ENCODE results near the gene GIGYF1. TPM values are rescaled to one million over a fixed set of nuclear protein-coding genes. Genes with fewer than 3 reads are reported as not detected.

The GIGYF1 gene
- total and polyA plus RNA-seq, 7 donors, result 3.5 to 47.1 (median 26.5) TPM

GRCh38 chr7:100691676-100692577, 2.1 kb downstream of the GIGYF1 start:
- H3K9me3 ChIP-seq, result no peaks in the 10 kb centered on the region
- DNase-seq, result peak; percentile 89
- no peak for TF ChIP-seq POLR2A (IDR thresholded peaks at IDR 0.05)
- TF ChIP-seq EP300 (IDR thresholded peaks at IDR 0.05), result no peak
- peak in 1 of 4 donors; percentile 26 for TF ChIP-seq POLR2AphosphoS5 (IDR thresholded peaks at IDR 0.05)
- TF ChIP-seq, protein P1, sequence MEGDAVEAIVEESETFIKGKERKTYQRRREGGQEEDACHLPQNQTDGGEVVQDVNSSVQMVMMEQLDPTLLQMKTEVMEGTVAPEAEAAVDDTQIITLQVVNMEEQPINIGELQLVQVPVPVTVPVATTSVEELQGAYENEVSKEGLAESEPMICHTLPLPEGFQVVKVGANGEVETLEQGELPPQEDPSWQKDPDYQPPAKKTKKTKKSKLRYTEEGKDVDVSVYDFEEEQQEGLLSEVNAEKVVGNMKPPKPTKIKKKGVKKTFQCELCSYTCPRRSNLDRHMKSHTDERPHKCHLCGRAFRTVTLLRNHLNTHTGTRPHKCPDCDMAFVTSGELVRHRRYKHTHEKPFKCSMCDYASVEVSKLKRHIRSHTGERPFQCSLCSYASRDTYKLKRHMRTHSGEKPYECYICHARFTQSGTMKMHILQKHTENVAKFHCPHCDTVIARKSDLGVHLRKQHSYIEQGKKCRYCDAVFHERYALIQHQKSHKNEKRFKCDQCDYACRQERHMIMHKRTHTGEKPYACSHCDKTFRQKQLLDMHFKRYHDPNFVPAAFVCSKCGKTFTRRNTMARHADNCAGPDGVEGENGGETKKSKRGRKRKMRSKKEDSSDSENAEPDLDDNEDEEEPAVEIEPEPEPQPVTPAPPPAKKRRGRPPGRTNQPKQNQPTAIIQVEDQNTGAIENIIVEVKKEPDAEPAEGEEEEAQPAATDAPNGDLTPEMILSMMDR (IDR thresholded peaks at IDR 0.05), result peak; percentile 74 to 93 (median 90)
- H3K4me3 ChIP-seq, result peak overlapping the region in 3 of 4 donors; percentile 8 to 99 (median 95)
- peaks cover 0 to 58% (median 54%) of the 10 kb centered on the region in 4 donors for H3K4me1 ChIP-seq
- 41 to 42% methylated on average over 28 of the region's 28 CpGs for WGBS, 2 donors
- intact Hi-C loops (cut with DNase I), result loop anchor here (1.0 to 5.0 kb wide), 4 partner anchors 17 to 225 kb away; no protein-coding TSS in a partner anchor
- peak overlapping the region; percentile 38 to 95 (median 84) for H3K27ac ChIP-seq
- H3K36me3 ChIP-seq, result peaks cover 15 to 26% (median 20%) of the 10 kb centered on the region in 4 donors
- no peaks in the 10 kb centered on the region for H3K27me3 ChIP-seq

DNA sequence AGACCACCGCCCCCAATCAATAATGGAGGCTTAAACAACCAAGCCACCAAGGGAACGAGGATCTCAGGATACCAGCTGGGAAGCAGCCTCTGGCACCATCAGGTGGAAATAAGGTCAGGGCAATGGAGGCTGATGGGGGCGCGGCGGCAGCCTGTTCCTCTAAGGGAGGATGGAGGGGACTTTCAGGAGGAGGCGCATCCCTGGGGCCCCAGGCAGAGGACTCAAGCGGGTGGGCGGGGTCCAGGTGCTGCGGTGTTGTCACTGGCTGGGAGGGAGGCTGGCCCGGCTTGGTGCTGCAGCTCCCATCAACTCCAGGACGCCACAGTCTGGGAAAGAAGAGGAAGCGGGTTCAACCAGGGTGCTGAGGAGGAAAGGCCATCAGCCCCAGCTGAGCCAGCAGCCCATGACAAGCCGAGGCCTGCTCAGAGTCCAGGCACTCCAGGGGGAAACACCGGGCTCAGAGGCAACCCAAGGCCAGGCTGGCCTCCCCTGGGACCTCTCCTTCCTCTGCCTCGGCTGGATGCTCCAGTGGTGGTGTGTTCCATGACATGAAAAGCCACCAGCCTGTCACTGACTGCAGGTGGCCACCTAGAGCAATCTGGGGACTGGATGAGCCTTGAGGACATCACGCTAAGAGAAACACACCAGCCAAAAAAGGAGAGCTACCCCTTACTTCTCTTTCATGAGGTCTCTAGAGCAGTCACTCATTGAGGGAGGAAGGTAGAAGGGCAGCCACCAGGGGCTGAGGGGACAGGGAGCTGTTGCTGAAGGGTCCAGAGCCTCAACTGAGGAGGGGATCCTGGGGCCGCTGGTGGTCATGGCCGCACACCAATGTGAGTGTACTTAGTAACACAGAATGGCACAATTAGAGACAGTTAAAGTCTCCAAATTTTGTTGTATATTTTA, 4.6 kb downstream of the GIGYF1 start:
- DNase-seq, result no peak
- H3K27ac ChIP-seq, result no peak overlapping the region
- H3K4me1 ChIP-seq, result peaks cover 0 to 53% (median 52%) of the 10 kb centered on the region in 4 donors
- intact Hi-C loops (cut with DNase I), result loop anchor here (2.0 to 5.0 kb wide), 3 partner anchors 15 to 222 kb away; no protein-coding TSS in a partner anchor
- H3K9me3 ChIP-seq, result no peaks in the 10 kb centered on the region
- WGBS, 2 donors, result 86 to 91% methylated on average over 18 of the region's 18 CpGs
- TF ChIP-seq POLR2AphosphoS5 (IDR thresholded peaks at IDR 0.05) (no peak), EP300 (IDR thresholded peaks at IDR 0.05) (no peak), POLR2A (IDR thresholded peaks at IDR 0.05) (no peak)
- TF ChIP-seq, protein P1 (IDR thresholded peaks at IDR 0.05), result no peak
- H3K4me3 ChIP-seq, result no peak overlapping the region
- H3K36me3 ChIP-seq, result peaks cover 39 to 50% (median 43%) of the 10 kb centered on the region in 4 donors
- no peaks in the 10 kb centered on the region for H3K27me3 ChIP-seq

- no peak for DNase-seq
- no peaks in the 10 kb centered on the region for H3K27me3 ChIP-seq
- no peaks in the 10 kb centered on the region for H3K9me3 ChIP-seq
- intact Hi-C loops (cut with DNase I), result no loop called here
- TF ChIP-seq POLR2A (IDR thresholded peaks at IDR 0.05) (no peak), POLR2AphosphoS5 (IDR thresholded peaks at IDR 0.05) (no peak), EP300 (IDR thresholded peaks at IDR 0.05) (no peak)
- TF ChIP-seq, protein P1 (IDR thresholded peaks at IDR 0.05), result no peak
- 83 to 92% methylated on average over 16 of the region's 16 CpGs for WGBS, 2 donors
- H3K4me3 ChIP-seq, result no peak overlapping the region
- peaks cover 50 to 61% (median 54%) of the 10 kb centered on the region in 4 donors for H3K36me3 ChIP-seq
- H3K4me1 ChIP-seq, result peaks cover 0 to 52% (median 51%) of the 10 kb centered on the region in 4 donors
- no peak overlapping the region for H3K27ac ChIP-seq
Observed at GRCh38 chr7:100688326-100688860, 5.7 kb downstream of the GIGYF1 start.

DNA sequence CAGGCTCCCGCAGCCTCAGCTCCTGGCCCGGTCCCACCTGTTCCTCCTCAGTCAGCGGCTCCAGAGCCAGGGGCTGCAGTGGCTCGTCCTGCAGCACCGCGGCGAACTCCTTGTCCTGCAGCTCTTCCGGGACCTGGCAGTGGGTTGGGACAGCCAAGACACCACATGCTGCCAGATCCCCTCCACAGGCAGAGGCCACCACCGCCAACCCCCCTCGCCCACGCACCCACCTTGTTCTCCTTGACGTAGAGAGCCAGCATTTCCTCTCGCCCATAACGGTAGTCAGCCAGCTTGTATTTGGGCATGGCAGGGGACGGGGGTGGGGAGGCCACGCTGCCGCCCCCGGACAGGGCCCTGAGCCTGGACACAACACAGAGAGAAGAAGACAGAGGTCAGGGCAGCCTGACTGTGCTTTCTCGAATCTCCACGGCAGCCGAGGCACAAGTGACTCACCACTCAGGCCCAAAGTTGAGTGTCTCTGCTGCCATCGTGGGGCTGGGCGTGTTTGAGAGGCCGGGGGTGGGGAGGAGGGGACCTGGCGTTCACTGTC, 6.2 kb downstream of the GIGYF1 start:
- no peak for TF ChIP-seq POLR2A (IDR thresholded peaks at IDR 0.05)
- TF ChIP-seq, protein P1 (IDR thresholded peaks at IDR 0.05), result no peak
- no peak for TF ChIP-seq EP300 (IDR thresholded peaks at IDR 0.05)
- no peak for TF ChIP-seq POLR2AphosphoS5 (IDR thresholded peaks at IDR 0.05)
- Histone ChIP-seq H3K27me3 (no peaks in the 10 kb centered on the region), H3K9me3 (no peaks in the 10 kb centered on the region), H3K4me1 (peaks cover 0 to 47% (median 47%) of the 10 kb centered on the region in 4 donors), H3K4me3 (no peak overlapping the region), H3K27ac (no peak overlapping the region), H3K36me3 (peaks cover 56 to 67% (median 60%) of the 10 kb centered on the region in 4 donors)
- WGBS, 2 donors, result 86 to 88% methylated on average over 25 of the region's 25 CpGs
- DNase-seq, result no peak
- intact Hi-C loops (cut with DNase I), result no loop called here
